Fibroblast of mammary gland (primary cell): ENCODE results near the gene DTNBP1.

ENCODE experiments used
- DNase-seq: peaks from one replicate; pipeline ENCODE4 v3.0.0-alpha.2; 2010; ENCODE audit warnings: low read depth
- H3K4me3 ChIP-seq: 2 replicates; pipeline ENCODE4 v1.5.1; 2011; ENCODE audit warnings: low read depth, mild to moderate bottlenecking, low read length, moderate library complexity; ENCODE audit not compliant: control insufficient read depth
- CTCF ChIP-seq: conservative IDR thresholded peaks from 2 replicates; pipeline ENCODE4 v1.5.1; 2011; ENCODE audit warnings: low read depth, low read length, inconsistent platforms; ENCODE audit not compliant: control insufficient read depth, insufficient read depth

DTNBP1 gene

GRCh38 chr6:15498640-15499039 is 164.2 kb downstream of the DTNBP1 start:
- DNase-seq: peak; percentile 80
- no peak overlapping the region for H3K4me3 ChIP-seq
- TF ChIP-seq CTCF: no peak

- no peak for DNase-seq
Observed at GRCh38 chr6:15496345-15497131, 166.3 kb downstream of the DTNBP1 start.

GRCh38 chr6:15495375-15495901 is 167.4 kb downstream of the DTNBP1 start:
- H3K4me3 ChIP-seq: no peak overlapping the region
- TF ChIP-seq CTCF: no peak

More at GRCh38 chr6:15496345-15497131, 166.3 kb downstream of the DTNBP1 start:
- no peak overlapping the region for H3K4me3 ChIP-seq
- TF ChIP-seq CTCF: no peak

GRCh38 chr6:15493437-15494168 is 169.2 kb downstream of the DTNBP1 start:
- H3K4me3 ChIP-seq: no peak overlapping the region
- DNase-seq: peak; percentile 66
- TF ChIP-seq CTCF: no peak

More at GRCh38 chr6:15495375-15495901, 167.4 kb downstream of the DTNBP1 start:
- peak; percentile 48 for DNase-seq

GRCh38 chr6:15491986-15492269 is 170.9 kb downstream of the DTNBP1 start:
- TF ChIP-seq CTCF: no peak
- no peak overlapping the region for H3K4me3 ChIP-seq
- DNase-seq: no peak

GRCh38 chr6:15491255-15491985 is 171.4 kb downstream of the DTNBP1 start:
- TF ChIP-seq CTCF: peak; percentile 99
- peak; percentile 83 for DNase-seq
- no peak overlapping the region for H3K4me3 ChIP-seq
